ENCODE results near the gene PRH2. TPM values are rescaled to one million over a fixed set of nuclear protein-coding genes. Genes with fewer than 3 reads are reported as not detected.

PRH2 gene
- total and polyA plus RNA-seq, 9 of the 15 experiments (the other 6 are each of a cell fraction or from before 2014, with no cell fraction given) = 0.18 to 0.81 (median 0.24) TPM; not detected in 6

DNA sequence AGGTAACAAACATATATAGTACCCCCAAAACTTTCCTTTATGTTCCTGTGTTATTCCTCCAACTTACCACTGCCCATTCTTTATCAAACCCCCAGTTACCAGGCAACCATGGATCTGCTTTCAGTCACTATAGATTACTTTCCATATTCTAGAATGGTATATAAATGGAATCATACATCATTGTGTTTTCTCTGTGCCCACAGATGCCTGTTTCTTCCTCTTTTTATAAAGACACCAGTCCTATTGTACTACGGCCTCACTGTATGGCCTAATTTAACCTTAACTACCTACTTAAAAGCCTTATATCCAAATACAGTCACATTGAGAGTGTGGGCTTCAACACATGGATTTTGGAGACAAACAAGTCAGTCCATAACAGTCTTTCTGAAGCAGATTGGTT is 7.5 kb downstream of the PRH2 start:
- H3K27ac ChIP-seq (ENCODE audit: extremely low read depth, low read depth, low read length) = no peak overlapping the region
- in situ Hi-C loops (cut with MboI) = no loop called here
- DNase-seq (ENCODE audit: extremely low read depth in 1 of 4, low spot score in 3 of 4) (no peak), ATAC-seq (no peak), FAIRE-seq (no peak)
- no peak for TF ChIP-seq RFX5 (IDR thresholded peaks at IDR 0.05; ENCODE audit: low read depth, low read length)
- no peak for TF ChIP-seq SMARCC2 (IDR thresholded peaks at IDR 0.05; ENCODE audit: low read depth)
- TF ChIP-seq HDAC6 (IDR thresholded peaks at IDR 0.05; ENCODE audit: low read depth, low read length) = no peak
- no peak for TF ChIP-seq ZNF764 (CRISPR knock-in tag; IDR thresholded peaks at IDR 0.05; ENCODE audit: low read depth)
- no peak for TF ChIP-seq PRPF4 (IDR thresholded peaks at IDR 0.05; ENCODE audit: insufficient read depth, low read depth, low read length, poor library complexity, severe bottlenecking)
- no peak for TF ChIP-seq DMBX1 (CRISPR knock-in tag; IDR thresholded peaks at IDR 0.05; ENCODE audit: borderline replicate concordance)
- no peak for TF ChIP-seq KLF16 (IDR thresholded peaks at IDR 0.05)
- TF ChIP-seq HSF4 (CRISPR knock-in tag; IDR thresholded peaks at IDR 0.05; ENCODE audit: borderline replicate concordance) = no peak
- TF ChIP-seq KAT7 (CRISPR knock-in tag; IDR thresholded peaks at IDR 0.05; ENCODE audit: borderline replicate concordance) = no peak
- TF ChIP-seq ZBTB8A (IDR thresholded peaks at IDR 0.05; ENCODE audit: partially characterized antibody) = no peak
- TF ChIP-seq GABPB2 (CRISPR knock-in tag; conservative IDR thresholded peaks at IDR 0.05) = no peak
- no peak for TF ChIP-seq CBX3 (IDR thresholded peaks at IDR 0.05; ENCODE audit: borderline replicate concordance in 1 of 2, low read length in 2 of 2)
- TF ChIP-seq, protein P1, sequence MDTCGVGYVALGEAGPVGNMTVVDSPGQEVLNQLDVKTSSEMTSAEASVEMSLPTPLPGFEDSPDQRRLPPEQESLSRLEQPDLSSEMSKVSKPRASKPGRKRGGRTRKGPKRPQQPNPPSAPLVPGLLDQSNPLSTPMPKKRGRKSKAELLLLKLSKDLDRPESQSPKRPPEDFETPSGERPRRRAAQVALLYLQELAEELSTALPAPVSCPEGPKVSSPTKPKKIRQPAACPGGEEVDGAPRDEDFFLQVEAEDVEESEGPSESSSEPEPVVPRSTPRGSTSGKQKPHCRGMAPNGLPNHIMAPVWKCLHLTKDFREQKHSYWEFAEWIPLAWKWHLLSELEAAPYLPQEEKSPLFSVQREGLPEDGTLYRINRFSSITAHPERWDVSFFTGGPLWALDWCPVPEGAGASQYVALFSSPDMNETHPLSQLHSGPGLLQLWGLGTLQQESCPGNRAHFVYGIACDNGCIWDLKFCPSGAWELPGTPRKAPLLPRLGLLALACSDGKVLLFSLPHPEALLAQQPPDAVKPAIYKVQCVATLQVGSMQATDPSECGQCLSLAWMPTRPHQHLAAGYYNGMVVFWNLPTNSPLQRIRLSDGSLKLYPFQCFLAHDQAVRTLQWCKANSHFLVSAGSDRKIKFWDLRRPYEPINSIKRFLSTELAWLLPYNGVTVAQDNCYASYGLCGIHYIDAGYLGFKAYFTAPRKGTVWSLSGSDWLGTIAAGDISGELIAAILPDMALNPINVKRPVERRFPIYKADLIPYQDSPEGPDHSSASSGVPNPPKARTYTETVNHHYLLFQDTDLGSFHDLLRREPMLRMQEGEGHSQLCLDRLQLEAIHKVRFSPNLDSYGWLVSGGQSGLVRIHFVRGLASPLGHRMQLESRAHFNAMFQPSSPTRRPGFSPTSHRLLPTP (IDR thresholded peaks at IDR 0.05; ENCODE audit: borderline replicate concordance, extremely low read depth, insufficient read length) = no peak
- TF ChIP-seq, protein P2, sequence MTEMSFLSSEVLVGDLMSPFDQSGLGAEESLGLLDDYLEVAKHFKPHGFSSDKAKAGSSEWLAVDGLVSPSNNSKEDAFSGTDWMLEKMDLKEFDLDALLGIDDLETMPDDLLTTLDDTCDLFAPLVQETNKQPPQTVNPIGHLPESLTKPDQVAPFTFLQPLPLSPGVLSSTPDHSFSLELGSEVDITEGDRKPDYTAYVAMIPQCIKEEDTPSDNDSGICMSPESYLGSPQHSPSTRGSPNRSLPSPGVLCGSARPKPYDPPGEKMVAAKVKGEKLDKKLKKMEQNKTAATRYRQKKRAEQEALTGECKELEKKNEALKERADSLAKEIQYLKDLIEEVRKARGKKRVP (CRISPR knock-in tag; IDR thresholded peaks at IDR 0.05) = no peak
- no peak for TF ChIP-seq SRSF9 (IDR thresholded peaks at IDR 0.05; ENCODE audit: borderline replicate concordance, low read depth, low read length)
- no peaks in the 10 kb centered on the region for H3K4me1 ChIP-seq (replicated peaks in 1 of 2; ENCODE audit: control insufficient read depth in 2 of 2, insufficient read depth in 2 of 2, low read length in 2 of 2)
- no peaks in the 10 kb centered on the region for H4K20me1 ChIP-seq (replicated peaks; ENCODE audit: control insufficient read depth, insufficient read depth, low read length)
- CTCF ChIA-PET (ENCODE audit: low intra/inter-chr PET ratio) = no interaction called here
- no peaks in the 10 kb centered on the region for H3K79me2 ChIP-seq (ENCODE audit: control insufficient read depth, insufficient read depth, low read length)
- no peak overlapping the region for H3K9ac ChIP-seq (ENCODE audit: insufficient read depth in 1 of 2, low read depth in 2 of 2, low read length in 2 of 2)
- no peak overlapping the region for H3K4me2 ChIP-seq (ENCODE audit: insufficient read depth, low read length)
- H3K27me3 ChIP-seq (ENCODE audit: control insufficient read depth in 2 of 2, insufficient read depth in 2 of 2, low read length in 2 of 2) = no peaks in the 10 kb centered on the region
- no peaks in the 10 kb centered on the region for H3K9me1 ChIP-seq (ENCODE audit: control insufficient read depth, insufficient read depth, low read length)
- H3K4me3 ChIP-seq = no peak overlapping the region
- H2AFZ ChIP-seq (ENCODE audit: low read depth, low read length) = no peak overlapping the region
- POLR2A ChIA-PET = no interaction called here
- WGBS (ENCODE audit: insufficient coverage, low coverage, missing lambda C conversion rate) = 77% methylated on average over 1 of the region's 1 CpG
- no peaks in the 10 kb centered on the region for H3K9me3 ChIP-seq (replicated peaks; ENCODE audit: control insufficient read depth, insufficient read depth, low read depth, low read length)
- BruUV-seq (replicated peaks) = no TSS peak
- intact Hi-C loops (cut with micrococcal nuclease) = no loop called here
- H3K36me3 ChIP-seq (ENCODE audit: control insufficient read depth, insufficient read depth, low read length) = no peaks in the 10 kb centered on the region

Data from K562 (cell line).